DOHH2 (cell line): ENCODE data around the gene CCN2.

Experiments
- EZH2phosphoT487 ChIP-seq: fragments of 200-600 bp; sonication (generic); IDR thresholded peaks from 2 replicates; pipeline ENCODE4 v1.6.1; 2017; ENCODE audit warnings: borderline replicate concordance, mild to moderate bottlenecking, antibody characterized with exemption, low read length, moderate library complexity, mixed read lengths
- TF ChIP-seq, protein P1 (sequence below): fragments of 200-600 bp; sonication (generic); IDR thresholded peaks from one replicate; pipeline ENCODE4 v1.5.1; 2014; ENCODE audit warnings: antibody characterized with exemption, mild to moderate bottlenecking, low read depth, low read length; ENCODE audit not compliant: poor library complexity, severe bottlenecking

DNA sequence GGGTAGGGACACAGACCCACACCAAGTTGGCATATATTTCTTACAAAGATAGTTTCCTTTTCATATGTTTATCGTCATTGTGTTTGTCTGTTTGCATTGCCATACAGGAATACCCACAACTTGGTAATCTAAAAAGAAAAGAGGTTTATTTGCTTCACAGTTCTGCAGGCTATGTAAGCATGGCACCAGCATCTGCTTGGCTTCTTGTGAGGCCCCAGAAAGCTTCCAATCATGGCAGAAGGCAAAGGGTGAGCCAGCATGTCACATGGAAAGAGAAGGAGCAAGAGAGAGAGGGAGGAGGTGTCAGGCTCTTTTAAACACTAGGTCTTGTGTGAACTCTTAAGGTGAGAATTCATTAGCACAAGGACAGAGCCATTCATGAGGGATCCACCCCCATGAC, 52.5 kb downstream of the CCN2 start:
- TF ChIP-seq, protein P1, sequence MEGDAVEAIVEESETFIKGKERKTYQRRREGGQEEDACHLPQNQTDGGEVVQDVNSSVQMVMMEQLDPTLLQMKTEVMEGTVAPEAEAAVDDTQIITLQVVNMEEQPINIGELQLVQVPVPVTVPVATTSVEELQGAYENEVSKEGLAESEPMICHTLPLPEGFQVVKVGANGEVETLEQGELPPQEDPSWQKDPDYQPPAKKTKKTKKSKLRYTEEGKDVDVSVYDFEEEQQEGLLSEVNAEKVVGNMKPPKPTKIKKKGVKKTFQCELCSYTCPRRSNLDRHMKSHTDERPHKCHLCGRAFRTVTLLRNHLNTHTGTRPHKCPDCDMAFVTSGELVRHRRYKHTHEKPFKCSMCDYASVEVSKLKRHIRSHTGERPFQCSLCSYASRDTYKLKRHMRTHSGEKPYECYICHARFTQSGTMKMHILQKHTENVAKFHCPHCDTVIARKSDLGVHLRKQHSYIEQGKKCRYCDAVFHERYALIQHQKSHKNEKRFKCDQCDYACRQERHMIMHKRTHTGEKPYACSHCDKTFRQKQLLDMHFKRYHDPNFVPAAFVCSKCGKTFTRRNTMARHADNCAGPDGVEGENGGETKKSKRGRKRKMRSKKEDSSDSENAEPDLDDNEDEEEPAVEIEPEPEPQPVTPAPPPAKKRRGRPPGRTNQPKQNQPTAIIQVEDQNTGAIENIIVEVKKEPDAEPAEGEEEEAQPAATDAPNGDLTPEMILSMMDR: no peak
- TF ChIP-seq EZH2phosphoT487: no peak
